GM12878 (cell line): ENCODE measurements around the gene LDB2. TPM values are rescaled to one million over a fixed set of nuclear protein-coding genes. Genes with fewer than 3 reads are reported as not detected.

ENCODE experiments used
- CREM ChIP-seq: IDR thresholded peaks from 2 replicates; pipeline ENCODE4 v1.6.1; 2014; ENCODE audit warnings: antibody characterized with exemption, low read depth
- ETV6 ChIP-seq, 2 experiments: fragments of 450-650 bp in 1 of 2; IDR thresholded peaks in 1 of 2; conservative IDR thresholded peaks in 1 of 2; 2 replicates each; pipeline ENCODE4 v1.6.1; 2014; ENCODE audit warnings: antibody characterized with exemption in 1 of 2, borderline replicate concordance in 1 of 2, low read depth in 1 of 2, mild to moderate bottlenecking in 1 of 2, moderate library complexity in 1 of 2
- GATAD2B ChIP-seq: fragments of 450-650 bp; conservative IDR thresholded peaks from 2 replicates; pipeline ENCODE4 v1.6.1; 2017; ENCODE audit warnings: low read depth, mild to moderate bottlenecking, moderate library complexity
- LARP7 ChIP-seq: fragments of 450-650 bp; IDR thresholded peaks from 2 replicates; pipeline ENCODE4 v1.6.1; 2017; ENCODE audit warnings: mild to moderate bottlenecking
- RAD51 ChIP-seq: fragments of 450-650 bp; IDR thresholded peaks from 2 replicates; pipeline ENCODE4 v1.6.1; 2016; ENCODE audit warnings: moderate library complexity, mild to moderate bottlenecking, inconsistent platforms
- TCF12 ChIP-seq: IDR thresholded peaks from 2 replicates; pipeline ENCODE4 v1.6.1; 2011; ENCODE audit warnings: low read depth, mild to moderate bottlenecking, low read length
- WRNIP1 ChIP-seq: IDR thresholded peaks from 2 replicates; pipeline ENCODE4 v1.6.1; 2011; ENCODE audit warnings: low read depth, low read length, improper control_type of control experiment, borderline replicate concordance
- polyA plus RNA-seq, 11 experiments: library from polyadenylated mRNA; depleted of rRNA in 4 of 11; unstranded in 6 of 11; stranded (reverse) in 5 of 11; fragments of >200 nt; fragmentation: Nextera tagmentation in 4 of 11; fragmentation: Illumina TruSeq in 1 of 11; extraction: Ambion mirVana in 4 of 11; extraction: Trizol in 1 of 11; gene quantifications; 1 replicate in 1 of 11; 2 replicates in 10 of 11; pipeline versions ENCODE4 v1.2.1 to v1.2.3, GENCODE V29; 2011 to 2016; ENCODE audit warnings: inconsistent platforms in 2 of 11, missing spikeins in 2 of 11, low read depth in 1 of 11
- total RNA-seq, 4 experiments: library from RNA; depleted of rRNA in 3 of 4; stranded (reverse); fragments of >200 nt in 3 of 4; fragmentation: Illumina TruSeq in 1 of 4; extraction: Trizol in 1 of 4; gene quantifications; 2 replicates each; pipeline versions ENCODE4 v1.2.1 to v1.2.3, GENCODE V29; 2013 to 2021
- TF ChIP-seq, protein P1 (sequence below): IDR thresholded peaks from 2 replicates; pipeline ENCODE4 v1.6.1; 2012; ENCODE audit warnings: improper control_type of control experiment, low read depth, low read length; ENCODE audit not compliant: insufficient replicate concordance
- TF ChIP-seq, protein P2 (sequence below): IDR thresholded peaks from 2 replicates; pipeline ENCODE4 v1.6.1; 2011; ENCODE audit warnings: borderline replicate concordance, low read depth, mild to moderate bottlenecking, moderate library complexity, mixed read lengths, low read length; ENCODE audit not compliant: insufficient read depth; ENCODE audit errors: extremely low read length
- TF ChIP-seq, protein P3 (sequence below): fragments of 450-650 bp; IDR thresholded peaks from 2 replicates; pipeline ENCODE4 v1.6.1; 2017; ENCODE audit warnings: mild to moderate bottlenecking, low read depth, inconsistent platforms; ENCODE audit not compliant: poor library complexity, severe bottlenecking

LDB2 gene
- total and polyA plus RNA-seq, 10 of the 15 experiments (the other 5 are each of a cell fraction or from before 2014, with no cell fraction given), result 0.15 TPM; not detected in 9

DNA sequence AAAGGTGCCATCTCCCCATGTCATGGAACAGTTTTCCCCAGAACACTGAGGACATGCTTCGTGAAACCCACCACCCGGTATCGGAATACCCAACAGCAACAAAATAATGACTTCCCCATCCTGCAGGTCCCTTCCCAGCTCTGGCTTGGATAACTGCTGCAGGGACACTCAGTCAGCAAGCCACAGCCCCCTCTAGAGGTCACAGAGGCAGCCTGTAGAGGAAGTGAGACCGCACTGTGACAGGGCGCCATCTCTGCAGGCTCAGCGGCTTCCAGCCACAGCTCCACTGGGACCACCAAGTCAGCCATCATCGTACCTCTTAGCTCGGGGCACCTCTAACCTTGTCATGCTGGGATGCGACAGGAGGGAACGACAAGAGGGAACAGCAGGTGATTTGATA is 315.9 kb downstream of the LDB2 start (continued):
- TF ChIP-seq, protein P1, sequence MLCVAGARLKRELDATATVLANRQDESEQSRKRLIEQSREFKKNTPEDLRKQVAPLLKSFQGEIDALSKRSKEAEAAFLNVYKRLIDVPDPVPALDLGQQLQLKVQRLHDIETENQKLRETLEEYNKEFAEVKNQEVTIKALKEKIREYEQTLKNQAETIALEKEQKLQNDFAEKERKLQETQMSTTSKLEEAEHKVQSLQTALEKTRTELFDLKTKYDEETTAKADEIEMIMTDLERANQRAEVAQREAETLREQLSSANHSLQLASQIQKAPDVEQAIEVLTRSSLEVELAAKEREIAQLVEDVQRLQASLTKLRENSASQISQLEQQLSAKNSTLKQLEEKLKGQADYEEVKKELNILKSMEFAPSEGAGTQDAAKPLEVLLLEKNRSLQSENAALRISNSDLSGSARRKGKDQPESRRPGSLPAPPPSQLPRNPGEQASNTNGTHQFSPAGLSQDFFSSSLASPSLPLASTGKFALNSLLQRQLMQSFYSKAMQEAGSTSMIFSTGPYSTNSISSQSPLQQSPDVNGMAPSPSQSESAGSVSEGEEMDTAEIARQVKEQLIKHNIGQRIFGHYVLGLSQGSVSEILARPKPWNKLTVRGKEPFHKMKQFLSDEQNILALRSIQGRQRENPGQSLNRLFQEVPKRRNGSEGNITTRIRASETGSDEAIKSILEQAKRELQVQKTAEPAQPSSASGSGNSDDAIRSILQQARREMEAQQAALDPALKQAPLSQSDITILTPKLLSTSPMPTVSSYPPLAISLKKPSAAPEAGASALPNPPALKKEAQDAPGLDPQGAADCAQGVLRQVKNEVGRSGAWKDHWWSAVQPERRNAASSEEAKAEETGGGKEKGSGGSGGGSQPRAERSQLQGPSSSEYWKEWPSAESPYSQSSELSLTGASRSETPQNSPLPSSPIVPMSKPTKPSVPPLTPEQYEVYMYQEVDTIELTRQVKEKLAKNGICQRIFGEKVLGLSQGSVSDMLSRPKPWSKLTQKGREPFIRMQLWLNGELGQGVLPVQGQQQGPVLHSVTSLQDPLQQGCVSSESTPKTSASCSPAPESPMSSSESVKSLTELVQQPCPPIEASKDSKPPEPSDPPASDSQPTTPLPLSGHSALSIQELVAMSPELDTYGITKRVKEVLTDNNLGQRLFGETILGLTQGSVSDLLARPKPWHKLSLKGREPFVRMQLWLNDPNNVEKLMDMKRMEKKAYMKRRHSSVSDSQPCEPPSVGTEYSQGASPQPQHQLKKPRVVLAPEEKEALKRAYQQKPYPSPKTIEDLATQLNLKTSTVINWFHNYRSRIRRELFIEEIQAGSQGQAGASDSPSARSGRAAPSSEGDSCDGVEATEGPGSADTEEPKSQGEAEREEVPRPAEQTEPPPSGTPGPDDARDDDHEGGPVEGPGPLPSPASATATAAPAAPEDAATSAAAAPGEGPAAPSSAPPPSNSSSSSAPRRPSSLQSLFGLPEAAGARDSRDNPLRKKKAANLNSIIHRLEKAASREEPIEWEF, result no peak
- TF ChIP-seq, protein P2, sequence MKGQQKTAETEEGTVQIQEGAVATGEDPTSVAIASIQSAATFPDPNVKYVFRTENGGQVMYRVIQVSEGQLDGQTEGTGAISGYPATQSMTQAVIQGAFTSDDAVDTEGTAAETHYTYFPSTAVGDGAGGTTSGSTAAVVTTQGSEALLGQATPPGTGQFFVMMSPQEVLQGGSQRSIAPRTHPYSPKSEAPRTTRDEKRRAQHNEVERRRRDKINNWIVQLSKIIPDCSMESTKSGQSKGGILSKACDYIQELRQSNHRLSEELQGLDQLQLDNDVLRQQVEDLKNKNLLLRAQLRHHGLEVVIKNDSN, result no peak
- TF ChIP-seq CREM (no peak), ETV6 (conservative IDR thresholded peaks at IDR 0.05 in 1 of 2, IDR thresholded peaks at IDR 0.05 in 1 of 2; ENCODE audit: borderline replicate concordance in 1 of 2, low read depth in 1 of 2) (no peak), RAD51 (no peak), GATAD2B (no peak), LARP7 (no peak), WRNIP1 (no peak), TCF12 (no peak)
- TF ChIP-seq, protein P3, sequence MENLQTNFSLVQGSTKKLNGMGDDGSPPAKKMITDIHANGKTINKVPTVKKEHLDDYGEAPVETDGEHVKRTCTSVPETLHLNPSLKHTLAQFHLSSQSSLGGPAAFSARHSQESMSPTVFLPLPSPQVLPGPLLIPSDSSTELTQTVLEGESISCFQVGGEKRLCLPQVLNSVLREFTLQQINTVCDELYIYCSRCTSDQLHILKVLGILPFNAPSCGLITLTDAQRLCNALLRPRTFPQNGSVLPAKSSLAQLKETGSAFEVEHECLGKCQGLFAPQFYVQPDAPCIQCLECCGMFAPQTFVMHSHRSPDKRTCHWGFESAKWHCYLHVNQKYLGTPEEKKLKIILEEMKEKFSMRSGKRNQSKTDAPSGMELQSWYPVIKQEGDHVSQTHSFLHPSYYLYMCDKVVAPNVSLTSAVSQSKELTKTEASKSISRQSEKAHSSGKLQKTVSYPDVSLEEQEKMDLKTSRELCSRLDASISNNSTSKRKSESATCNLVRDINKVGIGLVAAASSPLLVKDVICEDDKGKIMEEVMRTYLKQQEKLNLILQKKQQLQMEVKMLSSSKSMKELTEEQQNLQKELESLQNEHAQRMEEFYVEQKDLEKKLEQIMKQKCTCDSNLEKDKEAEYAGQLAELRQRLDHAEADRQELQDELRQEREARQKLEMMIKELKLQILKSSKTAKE, result no peak
